ENCODE data around the gene TMEM126A. TPM values are rescaled to one million over a fixed set of nuclear protein-coding genes. Genes with fewer than 3 reads are reported as not detected.

TMEM126A gene
- total and polyA plus RNA-seq, 2 of the 13 experiments (the other 11 are each of a cell fraction or from before 2014, with no cell fraction given): 59.5 to 66.9 TPM

DNA sequence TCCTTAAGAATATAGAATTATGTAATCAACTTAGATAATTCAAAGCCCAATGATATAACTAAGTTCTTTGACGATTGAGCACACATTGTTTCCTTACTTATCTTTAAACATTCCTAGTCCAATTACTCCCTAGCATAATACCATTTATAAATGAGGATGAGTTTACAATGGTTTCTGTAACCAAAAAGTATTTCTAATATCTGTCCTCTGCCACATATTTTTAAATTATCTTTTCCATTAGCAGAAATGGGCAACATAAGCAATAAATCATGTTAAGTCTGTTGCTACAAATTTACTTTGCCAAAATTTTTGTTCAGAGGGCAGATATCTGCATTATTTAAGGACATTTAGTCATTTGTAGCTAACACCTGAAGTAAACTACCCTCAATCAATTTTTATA is 10.4 kb downstream of the TMEM126A start:
- intact Hi-C loops (cut with micrococcal nuclease; ENCODE audit: unreplicated experiment): no loop called here
- in situ Hi-C loops (cut with HindIII; ENCODE audit: extremely low pct_ligation_motif_present, low pct_unique_long_range_greater_than_20kb): no loop called here
- FAIRE-seq (no peak), DNase-seq (ENCODE audit: low spot score) (no peak), ATAC-seq (no peak)
- peaks cover 39% of the 10 kb centered on the region for H3K4me1 ChIP-seq (ENCODE audit: insufficient read depth, low read length)
- no peak overlapping the region for H3K9ac ChIP-seq (ENCODE audit: insufficient read depth, low read depth, low read length)
- no peak for TF ChIP-seq THAP11 (CRISPR knock-in tag; IDR thresholded peaks at IDR 0.05)
- no peak for TF ChIP-seq ZNF30 (CRISPR knock-in tag; IDR thresholded peaks at IDR 0.05)
- no peak for TF ChIP-seq ZFP82 (CRISPR knock-in tag; IDR thresholded peaks at IDR 0.05; ENCODE audit: borderline replicate concordance)
- TF ChIP-seq NONO (IDR thresholded peaks at IDR 0.05): no peak
- no peak for TF ChIP-seq NONO (CRISPR knock-in tag; conservative IDR thresholded peaks at IDR 0.05)
- TF ChIP-seq, protein P1, sequence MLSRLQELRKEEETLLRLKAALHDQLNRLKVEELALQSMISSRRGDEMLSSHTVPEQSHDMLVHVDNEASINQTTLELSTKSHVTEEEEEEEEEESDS (CRISPR knock-in tag; IDR thresholded peaks at IDR 0.05; ENCODE audit: borderline replicate concordance): no peak
- no peak for TF ChIP-seq ZNF124 (CRISPR knock-in tag; IDR thresholded peaks at IDR 0.05)
- TF ChIP-seq ZNF468 (CRISPR knock-in tag; IDR thresholded peaks at IDR 0.05): no peak
- no peak for TF ChIP-seq ZNF383 (CRISPR knock-in tag; IDR thresholded peaks at IDR 0.05; ENCODE audit: borderline replicate concordance)
- TF ChIP-seq ZSCAN25 (CRISPR knock-in tag; IDR thresholded peaks at IDR 0.05): no peak
- TF ChIP-seq, protein P2, sequence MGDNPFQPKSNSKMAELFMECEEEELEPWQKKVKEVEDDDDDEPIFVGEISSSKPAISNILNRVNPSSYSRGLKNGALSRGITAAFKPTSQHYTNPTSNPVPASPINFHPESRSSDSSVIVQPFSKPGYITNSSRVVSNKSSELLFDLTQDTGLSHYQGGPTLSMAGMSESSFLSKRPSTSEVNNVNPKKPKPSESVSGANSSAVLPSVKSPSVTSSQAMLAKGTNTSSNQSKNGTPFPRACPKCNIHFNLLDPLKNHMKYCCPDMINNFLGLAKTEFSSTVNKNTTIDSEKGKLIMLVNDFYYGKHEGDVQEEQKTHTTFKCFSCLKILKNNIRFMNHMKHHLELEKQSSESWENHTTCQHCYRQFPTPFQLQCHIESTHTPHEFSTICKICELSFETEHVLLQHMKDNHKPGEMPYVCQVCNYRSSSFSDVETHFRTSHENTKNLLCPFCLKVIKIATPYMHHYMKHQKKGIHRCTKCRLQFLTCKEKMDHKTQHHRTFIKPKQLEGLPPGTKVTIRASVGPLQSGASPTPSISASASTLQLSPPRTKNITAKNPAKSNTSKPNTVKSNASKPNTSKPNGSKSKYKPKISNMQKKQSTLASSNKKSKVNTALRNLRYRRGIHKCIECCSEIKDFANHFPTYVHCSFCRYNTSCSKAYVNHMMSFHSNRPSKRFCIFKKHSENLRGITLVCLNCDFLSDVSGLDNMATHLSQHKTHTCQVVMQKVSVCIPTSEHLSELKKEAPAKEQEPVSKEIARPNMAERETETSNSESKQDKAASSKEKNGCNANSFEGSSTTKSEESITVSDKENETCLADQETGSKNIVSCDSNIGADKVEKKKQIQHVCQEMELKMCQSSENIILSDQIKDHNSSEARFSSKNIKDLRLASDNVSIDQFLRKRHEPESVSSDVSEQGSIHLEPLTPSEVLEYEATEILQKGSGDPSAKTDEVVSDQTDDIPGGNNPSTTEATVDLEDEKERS (CRISPR knock-in tag; IDR thresholded peaks at IDR 0.05): no peak
- no peak for TF ChIP-seq ZNF615 (CRISPR knock-in tag; IDR thresholded peaks at IDR 0.05; ENCODE audit: borderline replicate concordance)
- no peak for TF ChIP-seq HIVEP1 (CRISPR knock-in tag; IDR thresholded peaks at IDR 0.05)
- no TSS peak for BruUV-seq (replicated peaks)
- ChIA-PET CTCF (ENCODE audit: low intra/inter-chr PET ratio, low total read pairs) (no interaction called here), POLR2A (interaction anchor here (10.0 kb wide), 1 partner anchor 9 kb away, joined by 112 read pairs; the partner anchor contains the start of gene TMEM126A)
- 97% methylated on average over 1 of the region's 1 CpG for WGBS (ENCODE audit: low lambda C conversion rate)
- no peak overlapping the region for H3K27ac ChIP-seq (ENCODE audit: extremely low read length, insufficient read depth, low read length)
- H4K20me1 ChIP-seq (ENCODE audit: insufficient read depth, low read length): peaks cover 21% of the 10 kb centered on the region
- no peak overlapping the region for H3K4me3 ChIP-seq (replicated peaks in 1 of 3; ENCODE audit: insufficient read depth in 1 of 3, low read depth in 2 of 3, low read length in 3 of 3)
- H2AFZ ChIP-seq (ENCODE audit: low read length): no peak overlapping the region
- no peaks in the 10 kb centered on the region; a peak in 1 of 5 replicates for H3K27me3 ChIP-seq (ENCODE audit: control insufficient read depth in 1 of 2, insufficient read depth in 2 of 2, low read length in 2 of 2)
- H3K9me3 ChIP-seq (ENCODE audit: low read length): no peaks in the 10 kb centered on the region
- peaks cover 54% of the 10 kb centered on the region for H3K79me2 ChIP-seq (ENCODE audit: insufficient read depth, low read length)
- H3K36me3 ChIP-seq (replicated peaks in 1 of 2; ENCODE audit: control insufficient read depth in 1 of 2, insufficient read depth in 2 of 2, low read length in 2 of 2): peaks cover 0 to 20% of the 10 kb centered on the region in 2 experiments; a peak in 1 of 5 replicates
- no peak overlapping the region for H3K4me2 ChIP-seq (ENCODE audit: low read depth, low read length)

All from HepG2 (cell line).